GM19351 (cell line): ENCODE results near the gene PIK3C2A.

Experiments used
- ATAC-seq: cut with Tn5 transposase; IDR thresholded peaks from one replicate; pipeline ENCODE4 v1.9.1; 2021; ENCODE audit warnings: mild to moderate bottlenecking, moderate library complexity; ENCODE audit not compliant: unreplicated experiment

PIK3C2A gene

GRCh38 chr11:17218403-17218802 is 10.6 kb upstream of the PIK3C2A start:
- no peak for ATAC-seq

DNA sequence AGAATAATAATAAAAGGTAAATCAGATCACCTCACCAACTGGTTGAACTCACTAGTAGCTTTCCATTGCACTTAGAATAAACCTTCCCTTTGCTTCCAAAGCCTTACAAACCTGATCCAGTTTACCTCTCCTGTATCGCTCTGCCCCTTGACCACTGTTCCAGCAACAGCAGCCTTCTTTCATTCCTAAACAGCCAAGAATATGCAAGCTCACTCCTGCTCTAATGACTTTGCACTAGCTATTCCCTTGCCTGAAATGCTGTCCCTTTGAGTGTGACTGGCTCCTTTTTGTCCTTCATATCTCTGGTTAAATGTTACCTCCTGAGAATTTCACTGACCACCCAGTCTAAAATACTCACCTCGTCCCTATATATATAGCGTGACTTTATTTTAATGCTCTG is 9.6 kb upstream of the PIK3C2A start:
- no peak for ATAC-seq

- no peak for ATAC-seq
Observed at GRCh38 chr11:17214338-17214737, 6.6 kb upstream of the PIK3C2A start.

DNA sequence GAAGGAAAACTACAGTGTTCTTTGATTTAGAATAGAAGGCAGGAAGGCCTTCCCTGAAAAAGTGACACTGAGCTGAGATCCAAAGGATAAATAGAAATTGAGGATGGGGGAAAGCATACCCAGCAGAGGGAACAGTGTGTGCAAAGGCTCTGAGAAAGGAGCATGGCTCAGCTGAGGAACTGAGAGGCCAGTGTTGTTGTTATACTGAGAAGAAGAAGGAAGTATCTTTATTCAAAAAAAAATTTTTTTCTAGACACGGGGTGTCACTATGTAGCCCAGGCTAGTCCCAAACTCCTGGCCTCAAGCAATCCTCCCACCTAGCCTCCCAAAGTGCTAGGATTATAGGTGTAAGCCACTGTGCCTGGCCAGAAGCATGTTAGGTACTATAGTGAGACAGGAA is 3.5 kb upstream of the PIK3C2A start:
- ATAC-seq: no peak

- no peak for ATAC-seq
Observed at GRCh38 chr11:17209939-17210245, 2.1 kb upstream of the PIK3C2A start.

DNA sequence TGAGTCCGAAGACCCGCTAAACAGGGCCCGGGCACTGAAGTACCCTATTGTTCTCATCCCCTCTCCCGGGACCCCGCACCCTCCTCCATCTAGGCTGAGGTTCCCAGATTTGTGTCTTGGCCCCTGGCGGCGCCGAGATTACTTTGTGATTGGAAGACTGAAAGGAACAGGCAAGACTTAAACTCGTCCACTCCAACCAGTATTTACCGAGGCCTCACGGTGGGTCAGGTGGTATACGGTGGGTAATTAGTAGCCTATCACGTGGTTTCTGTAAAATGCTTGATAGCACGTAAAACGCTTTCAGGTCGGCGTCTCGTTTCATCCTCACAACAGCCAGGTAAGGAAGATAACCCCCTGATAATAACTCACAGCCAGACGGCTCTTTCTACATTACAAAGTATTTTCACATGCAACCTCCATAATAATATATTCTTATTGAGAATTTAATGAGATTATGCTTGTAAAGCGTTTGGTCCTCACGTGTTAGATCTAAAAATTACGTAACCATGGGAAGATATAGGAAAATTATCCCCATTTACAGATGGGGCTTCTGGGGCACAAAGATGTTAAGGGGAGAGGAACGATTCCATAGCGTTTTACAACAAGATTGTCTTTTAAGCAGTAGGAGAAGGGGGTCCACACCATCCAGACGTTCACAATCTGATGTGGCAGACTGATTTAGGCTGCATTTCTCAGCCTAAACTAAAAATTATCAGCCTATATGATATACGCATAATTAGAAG is 642 bp upstream of the PIK3C2A start:
- ATAC-seq: peak; percentile 56

DNA sequence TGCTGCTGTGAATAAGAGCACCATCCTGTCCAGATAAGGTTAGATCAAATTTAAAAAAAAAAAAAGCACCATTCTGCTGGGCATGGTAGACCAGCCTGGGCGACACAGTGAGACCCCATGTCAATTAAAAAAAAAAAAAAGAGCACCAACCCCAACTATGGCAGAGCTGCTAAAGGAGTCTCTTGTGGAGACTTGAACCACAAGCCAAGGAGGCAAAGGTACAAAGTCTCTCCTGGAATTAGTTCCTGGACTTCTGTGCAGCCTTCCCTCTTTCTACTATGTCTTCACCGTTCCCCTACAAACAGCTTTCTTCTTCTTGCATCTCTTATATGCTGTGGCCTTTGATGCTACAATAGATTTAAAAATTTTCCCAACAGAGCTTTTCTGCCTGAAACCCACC is 1.3 kb downstream of the PIK3C2A start:
- ATAC-seq: no peak

DNA sequence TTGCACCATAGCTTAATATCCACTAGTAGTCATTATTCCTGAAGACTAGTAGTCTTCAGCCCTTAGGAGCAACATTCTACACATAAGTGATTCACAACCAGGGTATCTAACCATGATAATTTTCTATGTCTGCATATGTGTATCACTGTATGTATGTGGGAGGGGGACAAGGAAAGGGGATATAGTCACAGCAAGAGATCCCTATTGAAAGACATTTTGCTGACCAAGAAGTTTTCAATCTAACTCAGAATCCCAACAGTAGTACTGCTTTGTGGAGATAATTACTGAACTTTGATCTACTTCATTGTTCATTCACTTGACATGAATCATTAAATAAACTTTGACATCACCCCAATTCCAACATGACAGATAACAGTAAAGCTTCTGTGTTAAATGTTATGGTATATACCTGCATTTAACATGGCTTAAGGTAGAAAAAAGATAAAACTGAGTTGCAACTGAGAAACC is 10.3 kb downstream of the PIK3C2A start:
- ATAC-seq: no peak

- ATAC-seq: no peak
Observed at GRCh38 chr11:17188675-17189074, 19.1 kb downstream of the PIK3C2A start.

DNA sequence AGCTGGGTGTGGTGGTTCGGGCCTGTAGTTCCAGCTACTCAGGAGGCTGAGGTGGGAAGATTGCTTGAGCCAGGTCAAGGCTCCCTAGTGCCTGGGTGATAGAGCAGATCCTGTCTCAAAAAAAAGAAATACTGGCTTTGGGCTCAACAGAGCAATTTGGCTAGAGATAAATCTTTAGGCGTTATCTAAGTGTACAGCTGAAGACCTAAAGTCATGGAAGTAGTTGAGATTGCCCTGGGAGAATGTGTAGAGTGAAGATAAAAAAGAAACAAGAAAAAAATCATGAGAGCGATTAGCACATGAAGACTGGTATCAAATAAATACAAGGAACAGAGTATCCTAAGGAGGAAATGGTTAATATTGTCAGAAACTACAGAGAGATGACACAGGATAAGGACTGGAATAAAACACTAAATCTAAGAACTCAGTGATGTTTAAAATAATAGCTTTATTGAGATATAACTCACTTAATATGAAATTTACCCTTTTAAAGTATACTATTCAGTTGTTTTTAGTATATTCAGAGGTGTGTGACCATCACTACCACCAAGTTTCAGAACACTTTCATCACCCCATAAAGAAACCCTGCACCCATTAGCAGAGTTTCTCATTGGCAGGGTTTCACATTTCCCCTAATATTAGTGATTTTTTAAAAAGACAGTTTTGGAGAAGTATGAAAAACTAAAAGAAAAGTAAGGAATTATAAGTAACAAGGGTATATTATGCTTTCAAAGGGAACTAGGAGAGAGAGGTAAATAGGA is 20.7 kb downstream of the PIK3C2A start:
- no peak for ATAC-seq

GRCh38 chr11:17185938-17186337 is 21.8 kb downstream of the PIK3C2A start:
- ATAC-seq: no peak

DNA sequence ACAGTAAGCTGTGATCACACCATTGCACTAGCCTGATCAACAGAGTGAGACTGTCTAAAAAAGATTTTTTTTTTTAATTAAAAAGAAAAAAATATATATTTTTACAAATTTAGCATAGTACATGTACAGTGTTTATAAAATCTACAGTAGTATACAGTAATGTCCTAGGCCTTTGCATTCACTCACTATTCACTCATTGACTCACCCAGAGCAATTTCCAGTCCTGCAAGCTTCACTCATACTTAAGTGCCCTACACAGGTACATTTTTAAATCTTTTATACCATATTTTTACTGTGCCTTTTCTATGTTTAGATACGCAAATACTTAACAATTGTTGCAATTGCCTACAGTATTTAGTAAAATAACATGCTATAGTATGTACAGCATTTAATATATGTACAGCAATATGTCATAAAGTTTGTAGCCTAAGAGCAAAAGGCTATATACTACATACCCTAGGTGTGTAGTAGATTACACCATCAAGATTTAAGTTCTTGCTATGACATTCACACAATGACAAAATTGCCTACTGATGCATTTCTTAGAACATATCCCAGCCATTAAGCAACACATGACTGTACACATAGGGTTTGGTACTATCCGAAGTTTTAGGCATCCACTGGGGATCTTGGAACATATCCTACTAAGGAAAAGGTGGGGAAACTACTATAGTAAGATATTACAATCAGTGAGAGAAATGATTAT is 22.8 kb downstream of the PIK3C2A start:
- no peak for ATAC-seq

DNA sequence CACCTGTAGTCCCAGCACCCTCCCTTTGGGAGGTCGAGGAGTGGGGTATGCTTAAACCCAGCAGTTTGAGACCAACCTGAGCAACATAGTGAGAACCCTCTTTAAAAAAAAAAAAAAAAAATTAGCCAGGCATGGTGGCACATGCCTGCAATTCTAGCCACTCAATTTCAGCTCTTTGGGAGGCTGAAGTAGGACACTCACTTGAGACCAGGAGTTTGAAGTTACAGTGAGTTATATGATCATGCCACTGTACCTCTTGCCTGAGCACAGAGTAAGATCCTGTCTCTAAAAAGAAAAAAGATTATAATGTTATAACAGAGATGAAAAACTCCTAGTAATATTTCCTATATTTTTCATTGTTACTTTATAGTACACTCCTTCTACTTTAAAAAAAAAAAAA is 23.9 kb downstream of the PIK3C2A start:
- no peak for ATAC-seq

DNA sequence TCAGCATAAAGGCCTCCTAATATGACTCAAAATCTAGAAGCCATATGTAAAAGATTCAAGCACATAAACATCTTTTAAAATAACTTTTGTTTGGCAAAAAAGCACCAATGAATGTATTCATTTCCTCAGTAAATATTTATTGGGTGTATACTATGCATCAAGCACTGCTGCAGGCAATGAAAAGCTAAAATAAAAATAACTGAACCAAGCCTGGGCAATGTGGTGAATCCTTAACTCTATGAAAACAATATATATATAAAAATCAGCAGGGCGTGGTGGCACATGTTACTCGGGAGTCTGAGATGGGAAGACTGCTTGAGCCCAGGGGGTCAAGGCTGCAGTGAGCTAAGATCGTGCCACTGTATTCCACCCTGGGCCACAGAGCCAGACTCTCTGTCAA is 27.8 kb downstream of the PIK3C2A start:
- no peak for ATAC-seq

DNA sequence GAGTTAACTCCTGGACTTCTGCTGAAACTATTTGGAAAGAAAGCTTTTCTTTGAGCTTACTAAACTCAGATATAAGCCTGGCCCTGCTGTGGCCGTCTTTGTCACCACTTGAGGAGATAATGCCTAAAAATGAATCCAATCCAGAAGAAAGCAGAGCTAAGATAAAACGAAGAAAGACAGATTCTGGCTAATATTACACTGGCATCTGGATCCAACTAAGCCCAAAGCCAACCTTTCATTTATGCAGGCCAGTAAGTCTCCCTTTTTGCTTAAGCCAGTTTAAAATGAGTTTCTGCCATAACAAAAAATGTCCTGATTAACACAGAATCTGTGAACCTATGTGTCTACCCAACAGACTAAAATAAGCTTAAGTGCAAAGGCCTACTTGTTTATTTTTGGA is 34.5 kb downstream of the PIK3C2A start:
- ATAC-seq: no peak

DNA sequence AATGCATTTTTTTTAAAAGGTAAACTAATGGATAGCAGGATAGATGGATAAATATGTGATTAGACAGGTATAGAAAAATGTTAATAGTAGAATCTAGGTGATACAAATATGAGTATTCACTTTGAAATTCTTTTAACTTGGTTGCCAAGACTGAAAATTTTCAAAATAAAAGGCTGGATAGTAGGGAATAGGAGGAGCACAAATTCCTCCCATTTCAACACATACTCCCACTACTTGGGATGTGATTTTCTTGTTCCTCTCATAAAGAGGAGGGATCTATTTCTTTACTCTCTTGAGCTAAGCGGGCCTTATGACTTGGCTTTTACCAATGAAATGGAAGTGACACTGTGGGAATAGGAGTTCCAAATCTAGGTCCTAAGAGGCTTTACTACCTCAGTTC is 35.9 kb downstream of the PIK3C2A start:
- no peak for ATAC-seq

- no peak for ATAC-seq
Observed at GRCh38 chr11:17171343-17171742, 36.4 kb downstream of the PIK3C2A start.

DNA sequence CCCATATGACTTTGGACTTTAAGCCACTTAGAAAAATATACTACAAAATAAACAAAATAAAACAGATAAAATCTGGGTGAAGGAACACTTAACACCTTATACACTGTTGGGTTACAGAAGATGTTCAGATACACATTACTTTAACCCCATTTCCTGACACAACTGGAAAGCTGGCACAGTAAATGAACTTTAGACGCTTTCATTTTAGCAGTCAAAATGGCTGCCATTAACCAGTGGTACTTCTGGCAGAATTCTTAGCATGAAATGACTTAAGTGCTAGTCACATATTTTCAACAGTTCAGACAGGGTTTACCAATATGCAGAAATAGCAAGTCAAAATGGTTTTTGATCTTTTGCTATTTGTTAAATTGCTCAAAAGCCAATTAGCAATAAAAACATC is 37.9 kb downstream of the PIK3C2A start:
- no peak for ATAC-seq

- no peak for ATAC-seq
Observed at GRCh38 chr11:17165247-17165890, 42.4 kb downstream of the PIK3C2A start.

- no peak for ATAC-seq
Observed at GRCh38 chr11:17164361-17165246, 43.2 kb downstream of the PIK3C2A start.
